HepG2 (cell line): ENCODE results near the gene SALL4. TPM values are rescaled to one million over a fixed set of nuclear protein-coding genes. Genes with fewer than 3 reads are reported as not detected.

Experiments used
- RAD51 ChIP-seq: fragments of 450-650 bp; IDR thresholded peaks from 2 replicates; pipeline ENCODE4 v1.6.1; 2016; ENCODE audit warnings: borderline replicate concordance
- RFXANK ChIP-seq: IDR thresholded peaks from 2 replicates; pipeline ENCODE4 v1.6.1; 2016
- RNF219 ChIP-seq: sonication (generic); formaldehyde crosslinking; IDR thresholded peaks from 2 replicates; pipeline ENCODE4 v1.5.0; 2020; ENCODE audit warnings: mild to moderate bottlenecking, missing genetic modification reagents
- SKI ChIP-seq: fragments of 450-650 bp; IDR thresholded peaks from one replicate; pipeline ENCODE4 v1.6.1; 2018; ENCODE audit warnings: mild to moderate bottlenecking; ENCODE audit not compliant: partially characterized antibody
- SRSF1 ChIP-seq: fragments of 200-400 bp; formaldehyde crosslinking; optimal IDR thresholded peaks from 2 replicates; pipeline ENCODE3; 2017; ENCODE audit warnings: mild to moderate bottlenecking, low read depth, low read length, moderate library complexity
- ZBTB2 ChIP-seq: sonication (generic); formaldehyde crosslinking; IDR thresholded peaks from 2 replicates; pipeline ENCODE4 v1.8.0; 2022; ENCODE audit warnings: low read depth, missing genetic modification reagents
- ZBTB7B ChIP-seq: sonication (generic); formaldehyde crosslinking; IDR thresholded peaks from 2 replicates; pipeline ENCODE4 v1.4.0; 2020; ENCODE audit warnings: missing genetic modification reagents
- ZNF207 ChIP-seq: fragments of 450-650 bp; IDR thresholded peaks from 2 replicates; pipeline ENCODE4 v1.6.1; 2016; ENCODE audit warnings: antibody characterized with exemption, borderline replicate concordance
- ZNF33B ChIP-seq: sonication (generic); formaldehyde crosslinking; IDR thresholded peaks from 2 replicates; pipeline ENCODE4 v1.5.1; 2020; ENCODE audit warnings: mild to moderate bottlenecking, missing genetic modification reagents
- ZNF572 ChIP-seq: sonication (generic); formaldehyde crosslinking; IDR thresholded peaks from 2 replicates; pipeline ENCODE4 v1.5.1; 2020; ENCODE audit warnings: mild to moderate bottlenecking, missing genetic modification reagents
- ZNF691 ChIP-seq: sonication (generic); formaldehyde crosslinking; IDR thresholded peaks from 2 replicates; pipeline ENCODE4 v1.4.0; 2020; ENCODE audit warnings: missing genetic modification reagents, low read depth, mild to moderate bottlenecking, borderline replicate concordance
- polyA plus RNA-seq, 8 experiments: library from polyadenylated mRNA; depleted of rRNA in 3 of 8; stranded (reverse) in 7 of 8; unstranded in 1 of 8; fragments of >200 nt; fragmentation: Illumina TruSeq in 4 of 8; extraction: Trizol in 4 of 8; gene quantifications; 2 replicates each; pipeline versions ENCODE4 v1.2.1 to v1.2.3, GENCODE V29; 2011 to 2016; ENCODE audit warnings: low read depth in 4 of 8, missing spikeins in 1 of 8, mixed read lengths in 1 of 8; ENCODE audit not compliant: insufficient read depth in 1 of 8
- total RNA-seq, 5 experiments: library from RNA; depleted of rRNA; stranded (reverse); fragments of >200 nt; fragmentation: Illumina TruSeq; extraction: Trizol; gene quantifications; 2 replicates each; pipeline ENCODE4 v1.2.3, GENCODE V29; 2016; ENCODE audit warnings: low read depth in 1 of 5

The SALL4 gene
- total and polyA plus RNA-seq, 2 of the 13 experiments (the other 11 are each of a cell fraction or from before 2014, with no cell fraction given) = 0.33 to 1.8 TPM

- TF ChIP-seq ZNF207 (no peak), SKI (peak; percentile 34), ZNF33B (CRISPR knock-in tag) (peak; percentile 17; the same call in 1 of the 2 replicates), RAD51 (no peak), RNF219 (CRISPR knock-in tag) (no peak), ZNF572 (CRISPR knock-in tag) (no peak), ZBTB2 (CRISPR knock-in tag) (peak; percentile 60; the same call in 1 of the 2 replicates), RFXANK (CRISPR knock-in tag) (no peak), ZNF691 (no peak), ZBTB7B (CRISPR knock-in tag) (0 out of 2 replicates have a peak, but pooled peaks have one; percentile 18), SRSF1 (no peak)
Measured at GRCh38 chr20:51767867-51768758, 34.2 kb downstream of the SALL4 start, which contains the start of gene ATP9A (continued).
